ENCODE data around the gene MVD.

MVD gene

DNA sequence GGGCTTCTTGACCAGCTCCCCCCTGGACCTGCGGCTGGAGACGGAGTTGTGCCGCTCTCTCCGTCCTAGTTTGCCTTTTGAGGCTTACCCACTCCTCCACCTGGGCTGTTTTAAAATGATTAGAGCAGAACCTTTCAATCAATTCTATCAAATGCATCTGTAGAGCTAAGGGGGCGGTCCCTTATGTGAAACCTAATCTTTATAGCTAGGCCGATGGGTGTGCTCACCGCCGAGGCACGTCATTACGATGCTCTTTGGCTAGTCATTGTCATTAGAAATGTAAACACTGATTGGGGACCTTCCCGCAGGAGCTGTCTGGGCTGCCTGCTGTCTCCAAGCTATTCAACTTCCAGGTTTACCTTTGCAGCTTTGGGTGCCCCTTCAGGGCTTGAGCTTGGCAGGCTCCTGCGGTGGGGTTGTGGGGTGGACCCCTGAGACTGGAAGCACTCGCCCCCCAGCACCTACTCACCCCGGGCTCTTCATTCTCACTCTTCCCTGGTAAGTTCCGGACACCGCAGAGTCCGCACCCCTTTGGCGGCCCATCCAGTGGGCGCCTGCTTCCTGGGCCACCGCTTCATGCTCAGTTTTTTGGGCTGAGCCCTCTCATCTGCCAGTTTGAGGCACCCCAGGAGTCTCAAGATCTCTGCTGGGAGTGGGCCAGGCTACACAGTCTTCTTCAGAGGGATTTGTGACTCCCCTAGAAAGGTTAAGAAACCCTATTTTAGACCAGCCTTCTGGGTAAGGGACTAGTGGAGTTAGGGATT lies 45.4 kb downstream of the MVD start:
- ChIA-PET CTCF (interaction anchor here (0.9 to 1.5 kb wide), 3 partner anchors 9 to 120 kb away, joined by 3 to 4 read pairs (median 3); no protein-coding TSS in a partner anchor), POLR2A (no interaction called here)
- no peak for TF ChIP-seq CTCF (IDR thresholded peaks at IDR 0.05; ENCODE audit: insufficient read depth, low read length, missing control alignments)
- H3K4me3 ChIP-seq (ENCODE audit: low read depth, low read length) = no peak overlapping the region
- no peak for DNase-seq (ENCODE audit: low read depth, low spot score)

GRCh38 chr16:88616736-88617135 lies 46.2 kb downstream of the MVD start:
- no peak for DNase-seq (ENCODE audit: low read depth, low spot score)
- POLR2A ChIA-PET = no interaction called here
- no peak for TF ChIP-seq CTCF (IDR thresholded peaks at IDR 0.05; ENCODE audit: insufficient read depth, low read length, missing control alignments)
- CTCF ChIA-PET = interaction anchor here (0.8 to 1.4 kb wide), 2 partner anchors 10 to 71 kb away, joined by 3 to 4 read pairs; no protein-coding TSS in a partner anchor
- H3K4me3 ChIP-seq (ENCODE audit: low read depth, low read length) = no peak overlapping the region

DNA sequence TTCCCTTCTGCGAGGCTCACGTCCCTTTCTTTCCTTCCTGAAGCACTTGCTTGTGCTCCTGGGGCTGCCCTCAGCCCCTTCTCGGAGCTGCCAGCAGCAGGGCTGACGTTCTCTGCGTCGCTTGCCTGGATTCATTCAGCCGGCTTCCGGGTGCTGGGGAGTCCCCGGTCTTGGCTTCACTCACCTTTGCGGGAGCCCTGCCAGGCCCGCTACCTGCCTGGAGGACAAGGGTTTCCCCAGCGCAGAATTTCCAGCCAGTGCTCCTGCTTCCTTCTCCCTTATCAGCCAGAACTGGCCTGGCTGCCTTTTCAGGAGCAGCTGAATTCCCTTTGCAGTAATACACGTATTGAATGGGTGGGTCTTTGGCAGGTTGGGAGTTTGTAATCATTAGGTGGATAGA lies 46.6 kb downstream of the MVD start:
- CTCF ChIA-PET = interaction anchor here (0.8 to 1.4 kb wide), 2 partner anchors 11 to 71 kb away, joined by 3 to 4 read pairs; no protein-coding TSS in a partner anchor
- no peak for DNase-seq (ENCODE audit: low read depth, low spot score)
- POLR2A ChIA-PET = no interaction called here
- TF ChIP-seq CTCF (IDR thresholded peaks at IDR 0.05; ENCODE audit: insufficient read depth, low read length, missing control alignments) = no peak
- no peak overlapping the region for H3K4me3 ChIP-seq (ENCODE audit: low read depth, low read length)

GRCh38 chr16:88614818-88615580 lies 47.9 kb downstream of the MVD start:
- ChIA-PET CTCF (no interaction called here), POLR2A (no interaction called here)
- H3K4me3 ChIP-seq (ENCODE audit: low read depth, low read length) = no peak overlapping the region
- no peak for DNase-seq (ENCODE audit: low read depth, low spot score)
- TF ChIP-seq CTCF (IDR thresholded peaks at IDR 0.05; ENCODE audit: insufficient read depth, low read length, missing control alignments) = no peak

- POLR2A ChIA-PET = no interaction called here
- no peak for DNase-seq (ENCODE audit: low read depth, low spot score)
- CTCF ChIA-PET = no interaction called here
- no peak overlapping the region for H3K4me3 ChIP-seq (ENCODE audit: low read depth, low read length)
- TF ChIP-seq CTCF (IDR thresholded peaks at IDR 0.05; ENCODE audit: insufficient read depth, low read length, missing control alignments) = no peak
These were observed 48.7 kb downstream of the MVD start for GRCh38 chr16:88613911-88614817.
